HFFc6 (cell line): Measurements from ENCODE around the gene CEMP1. TPM values are rescaled to one million over a fixed set of nuclear protein-coding genes. Genes with fewer than 3 reads are reported as not detected.

Experiments used
- DNase-seq: peaks from one replicate; pipeline ENCODE4 v3.0.0-alpha.2; 2018
- H3K27ac Mint-ChIP-seq: 2 replicates; pipeline ENCODE4 v1.8.0; 2020; ENCODE audit warnings: mild to moderate bottlenecking, mixed read lengths
- H3K27me3 Mint-ChIP-seq: 2 replicates; pipeline ENCODE4 v1.8.0; 2021; ENCODE audit warnings: mild to moderate bottlenecking, moderate library complexity, mixed read lengths; ENCODE audit not compliant: insufficient read depth
- H3K36me3 Mint-ChIP-seq: 2 replicates; pipeline ENCODE4 v1.8.0; 2021; ENCODE audit warnings: low read depth, mixed read lengths
- H3K4me1 Mint-ChIP-seq: 2 replicates; pipeline ENCODE4 v1.8.0; 2020; ENCODE audit warnings: low read depth, mixed read lengths
- H3K4me3 Mint-ChIP-seq: 2 replicates; pipeline ENCODE4 v1.8.0; 2020; ENCODE audit warnings: mild to moderate bottlenecking, moderate library complexity, mixed read lengths
- H3K9me3 Mint-ChIP-seq: 2 replicates; pipeline ENCODE4 v1.8.0; 2020; ENCODE audit warnings: mild to moderate bottlenecking, mixed read lengths
- CTCF ChIP-seq: fragments of 200-600 bp; sonication (generic); IDR thresholded peaks from 2 replicates; pipeline ENCODE4 v1.5.0; 2021; ENCODE audit warnings: antibody characterized with exemption, mild to moderate bottlenecking
- total RNA-seq, 6 experiments: library from RNA; stranded (reverse); fragmentation: NEBNext Ultra II Directional; extraction: Animal tissue kit (Norgen Biotek cat#: 25700); gene quantifications; 2 replicates in 1 of 6; 3 replicates in 5 of 6; pipeline ENCODE4 v1.2.3, GENCODE V29; 2021

The CEMP1 gene
- total RNA-seq, 6 experiments from 2014 or later: not detected

DNA sequence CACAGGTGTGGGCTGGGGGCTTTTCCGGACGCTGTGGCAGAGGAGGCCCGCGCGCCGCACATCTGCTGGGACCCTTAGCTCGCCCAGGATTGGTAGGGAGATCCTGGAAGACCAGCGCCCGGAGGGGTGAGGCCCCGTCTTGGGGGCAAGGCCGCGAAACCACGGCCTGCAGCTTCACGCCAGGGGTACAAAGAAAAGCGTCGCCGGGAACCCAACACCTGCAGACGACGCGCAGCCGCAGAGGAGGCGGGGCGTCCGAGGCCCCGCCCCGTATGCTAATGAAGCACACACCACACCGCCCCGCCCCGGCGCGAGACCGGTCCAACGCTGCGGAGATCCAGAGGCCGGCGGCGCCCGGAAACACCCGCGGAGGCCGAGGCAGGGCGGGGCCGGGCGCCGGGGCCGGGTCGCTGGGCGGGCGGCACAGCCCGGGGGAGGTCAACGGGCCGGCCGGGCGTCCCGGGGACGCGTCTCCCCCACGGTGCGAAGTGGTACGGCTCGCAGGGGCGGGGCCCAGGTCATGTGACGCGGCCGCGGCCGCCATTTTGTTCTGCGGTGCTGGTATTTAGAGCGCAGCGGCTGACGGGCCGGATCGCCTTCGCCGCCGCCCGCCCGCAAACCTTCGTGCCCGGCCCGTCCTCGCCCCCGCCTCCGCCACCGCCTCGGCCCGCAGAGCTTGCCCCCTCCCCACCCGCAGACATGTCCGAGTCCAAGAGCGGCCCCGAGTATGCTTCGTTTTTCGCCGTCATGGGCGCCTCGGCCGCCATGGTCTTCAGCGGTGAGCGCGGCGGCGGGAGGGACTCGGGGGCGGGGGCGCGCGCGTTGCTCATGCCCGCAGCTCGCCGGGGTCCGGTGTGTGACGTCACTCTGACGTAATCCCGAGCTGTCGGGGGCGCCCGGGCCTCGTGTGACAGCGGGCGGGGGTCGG lies 17.5 kb downstream of the CEMP1 start, which contains the start of gene ATP6V0C:
Gene ATP6V0C (plus strand): TSS at position 548 of the 928 bp plus-strand sequence. CDS start 152 bp downstream, at position 700.
- H3K36me3 Mint-ChIP-seq: peaks cover 23% of the 10 kb centered on the region
- no peak for TF ChIP-seq CTCF
- peaks cover 54% of the 10 kb centered on the region for H3K4me1 Mint-ChIP-seq
- H3K4me3 Mint-ChIP-seq: peak within 1 kb of the TSS; percentile 93
- no peaks in the 10 kb centered on the region for H3K9me3 Mint-ChIP-seq
- H3K27ac Mint-ChIP-seq: peak within 1 kb of the TSS; percentile 93
- peaks cover 9% of the 10 kb centered on the region for H3K27me3 Mint-ChIP-seq
- DNase-seq: peak; percentile 79

- DNase-seq: no peak
- TF ChIP-seq CTCF: peak; percentile 39; the same call in 1 of the 2 replicates
Measured at GRCh38 chr16:2512735-2513404, 18.3 kb downstream of the CEMP1 start.

GRCh38 chr16:2511996-2512734 lies 19.0 kb downstream of the CEMP1 start:
- DNase-seq: no peak
- Mint-ChIP-seq H3K4me3 (peak overlapping the region; percentile 90), H3K9me3 (no peaks in the 10 kb centered on the region), H3K27me3 (peaks cover 9% of the 10 kb centered on the region), H3K36me3 (peaks cover 23% of the 10 kb centered on the region), H3K27ac (no peak overlapping the region), H3K4me1 (peaks cover 44% of the 10 kb centered on the region)
- TF ChIP-seq CTCF: no peak

More at GRCh38 chr16:2512735-2513404, 18.3 kb downstream of the CEMP1 start:
- H3K27me3 Mint-ChIP-seq: peaks cover 9% of the 10 kb centered on the region
- H3K4me3 Mint-ChIP-seq: peak overlapping the region; percentile 90
- peak overlapping the region; percentile 36; the same call in 1 of the 2 replicates for H3K27ac Mint-ChIP-seq
- H3K9me3 Mint-ChIP-seq: no peaks in the 10 kb centered on the region
- H3K4me1 Mint-ChIP-seq: peaks cover 51% of the 10 kb centered on the region
- H3K36me3 Mint-ChIP-seq: peaks cover 23% of the 10 kb centered on the region

DNA sequence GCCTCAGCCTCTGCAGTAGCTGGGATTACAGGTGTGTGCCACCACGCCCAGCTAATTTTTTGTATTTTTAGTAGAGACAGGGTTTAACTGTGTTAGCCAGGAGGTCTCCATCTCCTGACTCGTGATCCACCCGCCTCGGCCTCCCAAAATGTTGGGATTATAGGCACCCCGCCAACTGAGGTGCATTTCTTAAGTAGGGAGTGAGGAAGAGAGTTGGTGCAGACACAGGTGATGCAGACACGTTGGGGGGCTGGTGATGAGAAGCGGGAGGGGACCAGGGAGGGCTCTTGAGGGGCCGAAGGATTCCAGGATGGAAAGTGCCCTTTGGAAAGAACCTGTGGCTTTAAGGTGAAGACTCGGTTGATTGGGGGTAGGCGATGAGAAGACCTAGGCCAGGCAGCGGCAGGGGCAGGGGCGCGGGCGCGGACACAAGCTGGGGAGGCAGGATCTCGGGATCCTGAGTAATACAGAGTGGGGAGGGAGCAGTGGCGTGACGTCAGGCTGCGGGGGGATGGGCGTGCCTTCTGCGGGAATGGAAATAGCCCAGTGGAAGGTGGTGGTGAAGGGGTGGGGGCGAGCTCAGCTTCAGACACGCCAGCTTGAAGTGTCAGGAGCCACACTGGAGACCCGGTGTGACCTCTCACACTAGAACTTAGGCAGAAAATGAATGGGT lies 19.9 kb downstream of the CEMP1 start:
- DNase-seq: no peak
- peak overlapping the region; percentile 65 for H3K4me3 Mint-ChIP-seq
- no peaks in the 10 kb centered on the region for H3K9me3 Mint-ChIP-seq
- peak overlapping the region; percentile 68 for H3K27ac Mint-ChIP-seq
- H3K4me1 Mint-ChIP-seq: peaks cover 35% of the 10 kb centered on the region
- peaks cover 6% of the 10 kb centered on the region for H3K27me3 Mint-ChIP-seq
- peaks cover 14% of the 10 kb centered on the region for H3K36me3 Mint-ChIP-seq
- TF ChIP-seq CTCF: no peak
